CD14-positive monocyte (primary cell): ENCODE measurements around the gene TIAM1. TPM values are rescaled to one million over a fixed set of nuclear protein-coding genes. Genes with fewer than 3 reads are reported as not detected.
A peak's percentile ranks its signal among the peaks of the same experiment; 100 is the strongest.

Experiments
- DNase-seq, 3 donors: peaks; one replicate each; pipeline ENCODE4 v3.0.0-alpha.2; 2011 to 2022
- H2AFZ ChIP-seq: 2 replicates; pipeline ENCODE4 v1.6.0; 2012; ENCODE audit warnings: mild to moderate bottlenecking, low read depth, low read length, inconsistent platforms; ENCODE audit not compliant: insufficient read depth, poor library complexity, severe bottlenecking
- H3K27ac ChIP-seq, 2 donors: 1 replicate in 1 of 2; 2 replicates in 1 of 2; pipeline ENCODE4 v1.5.1; 2012 to 2013; ENCODE audit warnings: low read length in 2 of 2, control low read depth in 1 of 2, inconsistent platforms in 1 of 2, low read depth in 1 of 2, mild to moderate bottlenecking in 1 of 2
- H3K27me3 ChIP-seq, 2 donors: one replicate each; pipeline versions ENCODE4 v1.6.0 to v1.6.1; 2011 to 2013; ENCODE audit warnings: low read length in 2 of 2; ENCODE audit not compliant: control insufficient read depth in 2 of 2, insufficient read depth in 2 of 2
- H3K36me3 ChIP-seq, 2 donors: replicated peaks in 1 of 2; 1 replicate in 1 of 2; 2 replicates in 1 of 2; pipeline versions ENCODE4 v1.5.1 to v1.6.1; 2012 to 2013; ENCODE audit warnings: low read length in 2 of 2, control low read depth in 1 of 2, inconsistent platforms in 1 of 2, mild to moderate bottlenecking in 1 of 2; ENCODE audit not compliant: insufficient read depth in 2 of 2, control insufficient read depth in 1 of 2
- H3K4me1 ChIP-seq, 2 donors: 1 replicate in 1 of 2; 2 replicates in 1 of 2; pipeline versions ENCODE4 v1.5.1 to v1.6.1; 2012 to 2013; ENCODE audit warnings: low read length in 2 of 2, control low read depth in 1 of 2, inconsistent platforms in 1 of 2, mild to moderate bottlenecking in 1 of 2, moderate library complexity in 1 of 2; ENCODE audit not compliant: insufficient read depth in 2 of 2, control insufficient read depth in 1 of 2
- H3K4me2 ChIP-seq: replicated peaks from 2 replicates; pipeline ENCODE3; 2012; ENCODE audit warnings: low read length, moderate library complexity, mild to moderate bottlenecking; ENCODE audit not compliant: poor library complexity, severe bottlenecking; ENCODE audit errors: extremely low read depth
- H3K4me3 ChIP-seq, 3 experiments: fragments of 200-600 bp in 1 of 3; sonication (generic) in 1 of 3; replicated peaks in 1 of 3; 1 replicate in 2 of 3; 2 replicates in 1 of 3; pipeline ENCODE4 v1.5.1; 2011 to 2013; ENCODE audit warnings: low read length in 3 of 3, mild to moderate bottlenecking in 3 of 3, control low read depth in 2 of 3, low read depth in 2 of 3, inconsistent platforms in 1 of 3, moderate library complexity in 1 of 3
- H3K79me2 ChIP-seq: 2 replicates; pipeline ENCODE4 v1.6.0; 2012; ENCODE audit warnings: mild to moderate bottlenecking, control low read depth, inconsistent platforms, low read length, moderate library complexity; ENCODE audit not compliant: insufficient read depth
- H3K9ac ChIP-seq: 2 replicates; pipeline ENCODE4 v1.6.0; 2017; ENCODE audit warnings: low read length, mild to moderate bottlenecking; ENCODE audit not compliant: insufficient read depth, poor library complexity, severe bottlenecking
- H3K9me3 ChIP-seq, 2 donors: replicated peaks in 1 of 2; 1 replicate in 1 of 2; 2 replicates in 1 of 2; pipeline versions ENCODE4 v1.5.1 to v1.6.1; 2012 to 2013; ENCODE audit warnings: low read length in 2 of 2, control low read depth in 1 of 2; ENCODE audit not compliant: control insufficient read depth in 1 of 2, insufficient read depth in 1 of 2
- H4K20me1 ChIP-seq: 2 replicates; pipeline ENCODE4 v1.6.0; 2012; ENCODE audit warnings: mild to moderate bottlenecking, low read length, control low read depth, moderate library complexity; ENCODE audit not compliant: insufficient read depth
- H3K27ac Mint-ChIP-seq, 7 donors: one replicate each; pipeline ENCODE4 v1.8.0; 2020; ENCODE audit warnings: mild to moderate bottlenecking in 7 of 7, mixed read lengths in 7 of 7, moderate library complexity in 6 of 7, inconsistent platforms in 2 of 7
- H3K27me3 Mint-ChIP-seq, 3 donors: one replicate each; pipeline ENCODE4 v1.8.0; 2021 to 2022; ENCODE audit warnings: low read depth in 3 of 3, mild to moderate bottlenecking in 3 of 3, mixed read lengths in 3 of 3, moderate library complexity in 3 of 3, inconsistent platforms in 1 of 3
- H3K36me3 Mint-ChIP-seq, 2 donors: one replicate each; pipeline ENCODE4 v1.8.0; 2020; ENCODE audit warnings: mixed read lengths in 2 of 2, inconsistent platforms in 1 of 2, mild to moderate bottlenecking in 1 of 2
- H3K4me1 Mint-ChIP-seq: one replicate; pipeline ENCODE4 v1.8.0; 2020; ENCODE audit warnings: mild to moderate bottlenecking, mixed read lengths
- H3K4me3 Mint-ChIP-seq, 2 donors: one replicate each; pipeline ENCODE4 v1.8.0; 2020; ENCODE audit warnings: mild to moderate bottlenecking in 2 of 2, mixed read lengths in 2 of 2, moderate library complexity in 1 of 2
- H3K9me3 Mint-ChIP-seq, 7 donors: one replicate each; pipeline ENCODE4 v1.8.0; 2020 to 2022; ENCODE audit warnings: mixed read lengths in 7 of 7, mild to moderate bottlenecking in 6 of 7, moderate library complexity in 6 of 7, inconsistent platforms in 2 of 7
- WGBS: methylation state at CpG from one replicate; pipeline ENCODE4 v1.1.5; 2013; ENCODE audit warnings: missing lambda C conversion rate; ENCODE audit not compliant: insufficient coverage; 5-methylcytosine and 5-hydroxymethylcytosine counted together
- intact Hi-C, 2 donors: fragments of 100-400 bp; cut with micrococcal nuclease; formaldehyde crosslinking; loops; one replicate each; pipeline versions ENCODE4 v1.15.0 to v1.15.1; 2023
- polyA plus RNA-seq, 3 donors: library from polyadenylated mRNA; depleted of rRNA in 1 of 3; unstranded in 2 of 3; stranded (reverse) in 1 of 3; fragments of 300-500 nt in 2 of 3; fragments of >200 nt in 1 of 3; fragmentation: Illumina TruSeq in 2 of 3; gene quantifications; 1 replicate in 2 of 3; 2 replicates in 1 of 3; pipeline ENCODE4 v1.2.3, GENCODE V29; 2012 to 2021
- TF ChIP-seq, protein P1 (sequence below): fragments of 200-600 bp; IDR thresholded peaks from one replicate; pipeline ENCODE4 v1.8.0; 2022; ENCODE audit warnings: antibody characterized with exemption, mild to moderate bottlenecking

Gene TIAM1
- polyA plus RNA-seq, 3 donors, result 17.7 to 55.0 (median 45.3) TPM

GRCh38 chr21:31251686-31252085 is 92.4 kb downstream of the TIAM1 start:
- peak overlapping the region in 1 of 7 donors; percentile 15 for H3K27ac Mint-ChIP-seq
- H3K4me2 ChIP-seq, result no peak overlapping the region
- H3K9ac ChIP-seq, result no peak overlapping the region
- H3K36me3 Mint-ChIP-seq, result peaks cover 44 to 62% of the 10 kb centered on the region in 2 donors
- H3K27me3 Mint-ChIP-seq, result peaks cover 0 to 2% (median 0%) of the 10 kb centered on the region in 3 donors
- H3K9me3 Mint-ChIP-seq, result peaks cover 0 to 6% (median 5%) of the 10 kb centered on the region in 7 donors
- no peak for DNase-seq
- no peaks in the 10 kb centered on the region for H3K27me3 ChIP-seq
- H3K4me3 Mint-ChIP-seq, result no peak overlapping the region
- H3K9me3 ChIP-seq, result no peaks in the 10 kb centered on the region
- WGBS, result 97% methylated on average over 25 of the region's 28 CpGs
- H3K27ac ChIP-seq, result no peak overlapping the region
- TF ChIP-seq, protein P1, sequence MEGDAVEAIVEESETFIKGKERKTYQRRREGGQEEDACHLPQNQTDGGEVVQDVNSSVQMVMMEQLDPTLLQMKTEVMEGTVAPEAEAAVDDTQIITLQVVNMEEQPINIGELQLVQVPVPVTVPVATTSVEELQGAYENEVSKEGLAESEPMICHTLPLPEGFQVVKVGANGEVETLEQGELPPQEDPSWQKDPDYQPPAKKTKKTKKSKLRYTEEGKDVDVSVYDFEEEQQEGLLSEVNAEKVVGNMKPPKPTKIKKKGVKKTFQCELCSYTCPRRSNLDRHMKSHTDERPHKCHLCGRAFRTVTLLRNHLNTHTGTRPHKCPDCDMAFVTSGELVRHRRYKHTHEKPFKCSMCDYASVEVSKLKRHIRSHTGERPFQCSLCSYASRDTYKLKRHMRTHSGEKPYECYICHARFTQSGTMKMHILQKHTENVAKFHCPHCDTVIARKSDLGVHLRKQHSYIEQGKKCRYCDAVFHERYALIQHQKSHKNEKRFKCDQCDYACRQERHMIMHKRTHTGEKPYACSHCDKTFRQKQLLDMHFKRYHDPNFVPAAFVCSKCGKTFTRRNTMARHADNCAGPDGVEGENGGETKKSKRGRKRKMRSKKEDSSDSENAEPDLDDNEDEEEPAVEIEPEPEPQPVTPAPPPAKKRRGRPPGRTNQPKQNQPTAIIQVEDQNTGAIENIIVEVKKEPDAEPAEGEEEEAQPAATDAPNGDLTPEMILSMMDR, result no peak
- intact Hi-C loops, result no loop called here
- H2AFZ ChIP-seq, result no peak overlapping the region
- no peaks in the 10 kb centered on the region for H3K79me2 ChIP-seq
- no peaks in the 10 kb centered on the region for H3K4me1 ChIP-seq
- H3K4me3 ChIP-seq, result no peak overlapping the region
- peaks cover 3 to 75% of the 10 kb centered on the region in 2 donors for H3K36me3 ChIP-seq
- H3K4me1 Mint-ChIP-seq, result no peaks in the 10 kb centered on the region
- peaks cover 90% of the 10 kb centered on the region for H4K20me1 ChIP-seq

- no peak for DNase-seq
- no peak overlapping the region for H2AFZ ChIP-seq
- H3K9ac ChIP-seq, result no peak overlapping the region
- TF ChIP-seq, protein P1, result no peak
- Mint-ChIP-seq H3K27me3 (peaks cover 0 to 3% (median 0%) of the 10 kb centered on the region in 3 donors), H3K9me3 (peaks cover 9 to 15% (median 11%) of the 10 kb centered on the region in 7 donors), H3K36me3 (peaks cover 65 to 80% of the 10 kb centered on the region in 2 donors), H3K4me3 (no peak overlapping the region), H3K4me1 (peaks cover 2% of the 10 kb centered on the region), H3K27ac (no peak overlapping the region)
- no peaks in the 10 kb centered on the region for H3K27me3 ChIP-seq
- no peaks in the 10 kb centered on the region for H3K79me2 ChIP-seq
- H3K4me1 ChIP-seq, result no peaks in the 10 kb centered on the region
- H3K4me3 ChIP-seq, result no peak overlapping the region
- H3K27ac ChIP-seq, result no peak overlapping the region
- intact Hi-C loops, result no loop called here
- 95% methylated on average over 2 of the region's 2 CpGs for WGBS
- H3K9me3 ChIP-seq, result peaks cover 7 to 11% of the 10 kb centered on the region in 2 donors
- H3K36me3 ChIP-seq, result peaks cover 16 to 95% of the 10 kb centered on the region in 2 donors
- H3K4me2 ChIP-seq, result no peak overlapping the region
- H4K20me1 ChIP-seq, result peaks cover 79% of the 10 kb centered on the region
These were observed 95.5 kb downstream of the TIAM1 start for GRCh38 chr21:31248598-31248997.
